GM12878 (cell line): ENCODE measurements around the gene LIPE. TPM values are rescaled to one million over a fixed set of nuclear protein-coding genes. Genes with fewer than 3 reads are reported as not detected.

ENCODE experiments used
- ATAC-seq: fragments of 200-7000 bp; cut with Tn5 transposase; 3 replicates; pipeline ENCODE4 v1.9.1; 2020; ENCODE audit warnings: mild to moderate bottlenecking, moderate library complexity
- Bru-seq: library from RNA; stranded (reverse); fragments of 400-500 nt; gene quantifications from one replicate; lab custom pipeline; 2021; lab: Mats Ljungman, UMichigan
- BruChase-seq, 2 experiments: library from RNA; stranded (reverse); fragments of 400-500 nt; gene quantifications; one replicate each; lab custom pipeline; 2021; lab: Mats Ljungman, UMichigan
- BruUV-seq: library from RNA; stranded (reverse); fragments of 400-500 nt; replicated peaks from 2 replicates; lab custom pipeline; 2021; lab: Mats Ljungman, UMichigan
- CTCF ChIA-PET: fragments of 300-600 bp; sonication (Branson Sonifier 250); formaldehyde crosslinking; extraction: SDS; loops from one replicate; lab custom pipeline; 2021; ENCODE audit warnings: inconsistent platforms; lab: Yijun Ruan, JAX
- POLR2A ChIA-PET: fragments of 350-600 bp; formaldehyde crosslinking; extraction: SDS; loops from one replicate; lab custom pipeline; 2021; ENCODE audit warnings: inconsistent platforms; lab: Charles Lee
- RAD21 ChIA-PET: fragments of 300-600 bp; sonication (Branson Sonifier 250); formaldehyde crosslinking; loops from one replicate; lab custom pipeline; 2023; ENCODE audit warnings: antibody characterized with exemption; ENCODE audit not compliant: unreplicated experiment; lab: Charles Lee
- SMC1A ChIA-PET: fragments of 300-600 bp; sonication (Branson Sonifier 250); formaldehyde crosslinking; loops from one replicate; lab custom pipeline; 2023; ENCODE audit not compliant: unreplicated experiment, uncharacterized antibody; lab: Charles Lee
- DNase-seq: peaks from one replicate; pipeline ENCODE4 v3.0.0-alpha.2; 2011; ENCODE audit warnings: low read depth, low spot score
- FAIRE-seq: peaks from 3 replicates; lab custom pipeline; 2011; peaks lifted over from hg19 to GRCh38; lab: Jason Lieb, UNC
- H2AFZ ChIP-seq: 2 replicates; pipeline ENCODE4 v1.6.0; 2011; ENCODE audit warnings: low read depth, low read length, control low read depth; ENCODE audit not compliant: control insufficient read depth
- H3K27ac ChIP-seq: 2 replicates; pipeline ENCODE4 v1.5.1; 2011; ENCODE audit warnings: control low read depth; ENCODE audit not compliant: control insufficient read depth, insufficient read depth
- H3K27me3 ChIP-seq, 2 experiments: replicated peaks in 1 of 2; 2 replicates each; pipeline versions ENCODE4 v1.6.0 to v1.6.1; 2011; ENCODE audit warnings: low read length in 1 of 2; ENCODE audit not compliant: control insufficient read depth in 2 of 2, insufficient read depth in 2 of 2
- H3K36me3 ChIP-seq, 2 experiments: 2 replicates each; pipeline ENCODE4 v1.5.1; 2011; ENCODE audit warnings: low read length in 1 of 2; ENCODE audit not compliant: control insufficient read depth in 2 of 2, insufficient read depth in 2 of 2
- H3K4me1 ChIP-seq: 2 replicates; pipeline ENCODE4 v1.6.1; 2011; ENCODE audit warnings: mild to moderate bottlenecking, low read length, moderate library complexity, mixed read lengths; ENCODE audit not compliant: control insufficient read depth, insufficient read depth
- H3K4me2 ChIP-seq: 2 replicates; pipeline ENCODE4 v1.6.0; 2011; ENCODE audit warnings: control low read depth; ENCODE audit not compliant: control insufficient read depth, insufficient read depth
- H3K4me3 ChIP-seq: fragments of 200-600 bp; sonication (generic); 2 replicates; pipeline ENCODE4 v1.5.1; 2016
- H3K79me2 ChIP-seq: 2 replicates; pipeline ENCODE4 v1.6.0; 2011; ENCODE audit warnings: low read length; ENCODE audit not compliant: control insufficient read depth, insufficient read depth
- H3K9ac ChIP-seq: 2 replicates; pipeline ENCODE4 v1.8.0; 2011; ENCODE audit warnings: low read length, control low read depth, mixed read lengths; ENCODE audit not compliant: control insufficient read depth, insufficient read depth
- H3K9me3 ChIP-seq: replicated peaks from 3 replicates; pipeline ENCODE4 v1.5.1; 2011; ENCODE audit warnings: mild to moderate bottlenecking, low read length; ENCODE audit not compliant: control insufficient read depth, insufficient read depth
- H4K20me1 ChIP-seq: 2 replicates; pipeline ENCODE4 v1.6.0; 2011; ENCODE audit not compliant: control insufficient read depth, insufficient read depth
- PRDM15 ChIP-seq: fragments of 450-650 bp; formaldehyde crosslinking; IDR thresholded peaks from 2 replicates; pipeline ENCODE4 v1.4.0; 2020; ENCODE audit warnings: mild to moderate bottlenecking, moderate library complexity
- WGBS: methylation state at CpG from one replicate; pipeline ENCODE4 v1.1.6; 2016; ENCODE audit warnings: low lambda C conversion rate; ENCODE audit not compliant: insufficient replicate concordance, insufficient coverage; ENCODE audit errors: missing lambda C conversion rate; 5-methylcytosine and 5-hydroxymethylcytosine counted together
- in situ Hi-C: fragments of 300-500 bp; cut with MboI; formaldehyde crosslinking; loops from 9 replicates; pipeline ENCODE4 v1.14.3; 2018; ENCODE audit warnings: mixed read lengths
- intact Hi-C: fragments of 100-400 bp; cut with micrococcal nuclease; formaldehyde crosslinking; loops from one replicate; pipeline ENCODE4 v1.14.2; 2022; ENCODE audit not compliant: unreplicated experiment
- long read RNA-seq, 2 experiments: library from polyadenylated mRNA; unstranded; transcript quantifications; one replicate each; pipeline ENCODE4 v2.0.0, GENCODE V29; 2019 to 2020
- polyA minus RNA-seq, 3 experiments: library from RNA; depleted of rRNA, polyadenylated mRNA; stranded (reverse); fragments of >200 nt; gene quantifications; 2 replicates each; pipeline ENCODE4 v1.2.3, GENCODE V29; 2011
- polyA plus RNA-seq, 11 experiments: library from polyadenylated mRNA; depleted of rRNA in 4 of 11; unstranded in 6 of 11; stranded (reverse) in 5 of 11; fragments of >200 nt; fragmentation: Nextera tagmentation in 4 of 11; fragmentation: Illumina TruSeq in 1 of 11; extraction: Ambion mirVana in 4 of 11; extraction: Trizol in 1 of 11; gene quantifications; 1 replicate in 1 of 11; 2 replicates in 10 of 11; pipeline versions ENCODE4 v1.2.1 to v1.2.3, GENCODE V29; 2011 to 2016; ENCODE audit warnings: inconsistent platforms in 2 of 11, missing spikeins in 2 of 11, low read depth in 1 of 11
- total RNA-seq, 4 experiments: library from RNA; depleted of rRNA in 3 of 4; stranded (reverse); fragments of >200 nt in 3 of 4; fragmentation: Illumina TruSeq in 1 of 4; extraction: Trizol in 1 of 4; gene quantifications; 2 replicates each; pipeline versions ENCODE4 v1.2.1 to v1.2.3, GENCODE V29; 2013 to 2021

Gene LIPE
- 6.8 and 9.3 TPM in 2 replicates for total RNA-seq (2013; cell fraction: nucleolus; rRNA removed)
- total RNA-seq (2014; rRNA removed) = 11.1 and 19.9 TPM in 2 replicates
- total RNA-seq (2014; rRNA removed; fragmentation: Illumina TruSeq; extraction: Trizol) = 5.3 and 8.1 TPM in 2 replicates
- total RNA-seq (2021) = 31.9 and 33.3 TPM in 2 replicates
- 2.8 TPM for polyA plus RNA-seq (2011; ENCODE audit: low read depth)
- polyA plus RNA-seq (2011; rRNA removed) = 3.2 and 8.9 TPM in 2 replicates
- polyA plus RNA-seq (2011; cell fraction: cytosol; rRNA removed) = 8.9 and 12.9 TPM in 2 replicates
- polyA plus RNA-seq (2011; cell fraction: nucleus; rRNA removed) = 16.4 and 21.1 TPM in 2 replicates
- 9.3 and 10.4 TPM in 2 replicates for polyA plus RNA-seq (2012)
- 1.5 and 10.0 TPM in 2 replicates for polyA plus RNA-seq (2014; fragmentation: Illumina TruSeq; extraction: Trizol)
- polyA plus RNA-seq (2014; fragmentation: Nextera tagmentation; extraction: Ambion mirVana) = under 1 TPM; 0.02 to 0.24 TPM
- polyA plus RNA-seq (2014; rRNA removed) = 18.0 and 22.3 TPM in 2 replicates
- 10 to 100 TPM in 1 of 2 experiments, 1 to 10 TPM in 1; 8.4 to 11.5 TPM for polyA plus RNA-seq (2016; fragmentation: Nextera tagmentation; extraction: Ambion mirVana)
- polyA minus RNA-seq (2011; rRNA and poly(A)+ RNA removed) = 8.3 and 20.1 TPM in 2 replicates
- polyA minus RNA-seq (2011; cell fraction: cytosol; rRNA and poly(A)+ RNA removed) = 9.6 and 14.6 TPM in 2 replicates
- polyA minus RNA-seq (2011; cell fraction: nucleus; rRNA and poly(A)+ RNA removed) = 3.9 and 9.2 TPM in 2 replicates
- Bru-seq, nascent RNA = percentile 46 among the genes with signal in this experiment
- percentile 46 among the genes with signal in this experiment for BruChase-seq, experiment 1, labeled RNA remaining after a 6-hour chase
- BruChase-seq, experiment 2, labeled RNA remaining after a 2-hour chase = percentile 47 among the genes with signal in this experiment
- long read RNA-seq, experiment 1, partial matches to known transcripts = 0 of 2 reads
- long read RNA-seq, experiment 1, other reads (novel, unspliced or antisense) = 2 of 2 reads
- long read RNA-seq, experiment 2, partial matches to known transcripts = 2 of 2 reads
- long read RNA-seq, experiment 2, other reads (novel, unspliced or antisense) = 0 of 2 reads

GRCh38 chr19:42427313-42427712, at the start of gene LIPE:
Gene LIPE (minus strand): TSS chr19:42427388. CDS start chr19:42427149, 239 bp downstream.
- ChIA-PET CTCF (no interaction called here), POLR2A (no interaction called here), RAD21 (no interaction called here), SMC1A (no interaction called here)
- Histone ChIP-seq H3K79me2 (peaks cover 4% of the 10 kb centered on the region), H3K9me3 (no peaks in the 10 kb centered on the region), H3K36me3 (no peaks in the 10 kb centered on the region), H3K27ac (no peak within 1 kb of the TSS), H3K4me2 (no peak within 1 kb of the TSS), H3K9ac (no peak within 1 kb of the TSS), H3K27me3 (no peaks in the 10 kb centered on the region), H3K4me1 (peaks cover 2% of the 10 kb centered on the region), H3K4me3 (no peak within 1 kb of the TSS), H4K20me1 (no peaks in the 10 kb centered on the region), H2AFZ (no peak within 1 kb of the TSS)
- DNase-seq = no peak
- WGBS = 72% methylated on average over 4 of the region's 4 CpGs
- no peak for ATAC-seq
- no TSS peak for BruUV-seq
- no peak for TF ChIP-seq PRDM15 (CRISPR knock-in tag)
- FAIRE-seq = no peak
- in situ Hi-C loops (no loop called here), intact Hi-C loops (no loop called here)
